ENCODE results near the gene KMO. TPM values are rescaled to one million over a fixed set of nuclear protein-coding genes. Genes with fewer than 3 reads are reported as not detected.

The KMO gene
- total RNA-seq, 1 donor from 2014 or later = 0.50 TPM

DNA sequence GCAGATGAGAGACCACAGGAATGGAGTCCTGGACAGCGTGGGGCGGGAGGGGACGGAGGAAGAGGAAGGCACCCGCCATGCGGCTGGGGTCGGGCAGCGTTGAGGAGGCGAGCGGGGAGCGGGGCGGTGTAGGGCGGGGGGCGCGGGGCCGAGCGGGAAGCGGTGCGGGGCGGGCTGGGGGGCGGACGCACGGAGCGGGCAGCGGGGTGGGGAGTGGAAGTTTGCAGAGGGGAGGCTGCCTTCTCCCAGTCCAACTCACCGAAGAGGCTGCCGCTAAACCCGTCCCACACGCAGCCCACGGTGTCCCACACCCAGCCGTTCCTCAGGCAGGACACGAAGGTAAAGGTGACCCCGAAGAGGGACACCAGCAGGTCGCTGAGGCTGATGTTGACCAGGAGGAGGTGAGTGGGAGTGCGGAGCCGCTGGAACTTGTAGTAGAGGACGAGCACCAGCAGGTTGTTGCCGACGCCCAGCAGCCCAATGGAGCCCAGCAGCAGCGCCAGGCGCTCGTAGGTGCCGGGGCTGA lies 107.5 kb downstream of the KMO start:
- Histone ChIP-seq H3K79me2 (ENCODE audit: insufficient read depth, low read length) (peaks cover 40% of the 10 kb centered on the region), H4K20me1 (ENCODE audit: insufficient read depth, low read length) (peaks cover 18% of the 10 kb centered on the region), H3K27me3 (ENCODE audit: insufficient read depth, low read length) (no peaks in the 10 kb centered on the region), H3K9ac (ENCODE audit: low read length) (peak overlapping the region; percentile 91), H2AFZ (ENCODE audit: low read depth, low read length) (peak overlapping the region; percentile 95), H3K4me2 (ENCODE audit: low read length) (peak overlapping the region; percentile 94), H3K4me3 (ENCODE audit: insufficient read depth, low read depth, low read length) (peak overlapping the region; percentile 96), H3K9me3 (ENCODE audit: insufficient read depth, low read depth, low read length) (no peaks in the 10 kb centered on the region), H3K36me3 (ENCODE audit: insufficient read depth, low read length) (peaks cover 6% of the 10 kb centered on the region), H3K27ac (ENCODE audit: low read depth, low read length) (peak overlapping the region; percentile 66), H3K4me1 (ENCODE audit: insufficient read depth, low read length) (peaks cover 16% of the 10 kb centered on the region)
- no peak for TF ChIP-seq EZH2 (IDR thresholded peaks at IDR 0.05; ENCODE audit: insufficient read depth, low read length)
- no peak for TF ChIP-seq CTCF (IDR thresholded peaks at IDR 0.05; ENCODE audit: insufficient read depth, low read depth, low read length)
- Mint-ChIP-seq H3K36me3 (ENCODE audit: low read depth, unreplicated experiment) (no peaks in the 10 kb centered on the region), H3K4me1 (ENCODE audit: low read depth, unreplicated experiment) (peaks cover 34% of the 10 kb centered on the region), H3K9me3 (ENCODE audit: unreplicated experiment) (peaks cover 2% of the 10 kb centered on the region), H3K27ac (ENCODE audit: unreplicated experiment) (peak overlapping the region; percentile 55), H3K4me3 (ENCODE audit: unreplicated experiment) (peak overlapping the region; percentile 93), H3K27me3 (ENCODE audit: low read depth, unreplicated experiment) (no peaks in the 10 kb centered on the region)
- FAIRE-seq (no peak), DNase-seq (ENCODE audit: low read depth) (peak; percentile 22)

DNA sequence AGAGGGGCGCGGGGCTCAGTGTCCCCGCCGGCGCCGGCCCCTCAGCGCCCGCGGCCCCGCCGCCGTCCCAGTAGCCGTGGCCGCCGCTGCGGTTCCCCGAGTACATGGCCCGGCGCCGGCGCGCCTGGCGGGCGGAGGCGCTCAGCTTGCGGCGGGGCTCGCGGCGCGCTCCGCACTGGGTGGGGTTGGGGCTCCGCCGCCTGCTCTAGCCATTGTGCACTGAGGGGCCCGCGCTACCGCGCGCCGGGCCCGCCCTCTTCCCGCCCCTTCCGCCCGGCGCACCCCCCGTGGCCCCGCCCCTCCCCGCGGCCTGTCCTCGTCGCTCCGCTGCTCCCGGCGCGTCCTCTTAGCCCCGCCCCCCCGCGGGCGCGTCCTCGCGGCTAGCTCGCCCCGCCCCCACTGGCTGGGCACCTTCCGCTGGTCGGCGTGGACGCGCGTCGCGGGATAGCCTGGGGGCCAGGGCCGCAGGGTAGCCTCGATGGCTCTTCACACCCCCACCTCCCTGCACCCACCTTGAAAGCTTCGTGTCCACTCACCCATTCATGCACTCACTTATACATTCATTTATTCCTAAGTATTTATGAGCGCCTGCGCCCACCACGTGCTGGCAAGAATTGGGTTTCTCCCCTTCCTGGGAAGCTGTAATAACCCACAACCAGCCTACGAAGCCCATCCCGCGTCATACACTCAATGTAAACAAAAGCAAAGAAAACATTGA lies 108.1 kb downstream of the KMO start, which contains the start of the genes CHML and OPN3:
TSS of gene CHML (minus strand) at position 221 of the 718 bp plus-strand sequence. CDS start 4,603 bp downstream, outside the sequence.
TSS of gene OPN3 (minus strand) at position 221 of the 718 bp plus-strand sequence. CDS start at position 106, 115 bp downstream.
- FAIRE-seq = no peak
- peaks cover 2% of the 10 kb centered on the region for H3K36me3 ChIP-seq (ENCODE audit: insufficient read depth, low read length)

More for the DNA sequence above, 108.1 kb downstream of the KMO start, which contains the start of the genes CHML and OPN3:
- TF ChIP-seq CTCF (IDR thresholded peaks at IDR 0.05; ENCODE audit: insufficient read depth, low read depth, low read length) (no peak), EZH2 (IDR thresholded peaks at IDR 0.05; ENCODE audit: insufficient read depth, low read length) (no peak)
- Histone ChIP-seq H3K27ac (ENCODE audit: low read depth, low read length) (peak within 1 kb of the TSS; percentile 66), H3K4me2 (ENCODE audit: low read length) (peak within 1 kb of the TSS; percentile 94), H4K20me1 (ENCODE audit: insufficient read depth, low read length) (peaks cover 18% of the 10 kb centered on the region), H3K4me3 (ENCODE audit: insufficient read depth, low read depth, low read length) (peak within 1 kb of the TSS; percentile 96), H3K9ac (ENCODE audit: low read length) (peak within 1 kb of the TSS; percentile 91), H3K4me1 (ENCODE audit: insufficient read depth, low read length) (peaks cover 16% of the 10 kb centered on the region), H2AFZ (ENCODE audit: low read depth, low read length) (peak within 1 kb of the TSS; percentile 95), H3K27me3 (ENCODE audit: insufficient read depth, low read length) (no peaks in the 10 kb centered on the region), H3K9me3 (ENCODE audit: insufficient read depth, low read depth, low read length) (no peaks in the 10 kb centered on the region), H3K79me2 (ENCODE audit: insufficient read depth, low read length) (peaks cover 40% of the 10 kb centered on the region)
- peak; percentile 67 for DNase-seq (ENCODE audit: low read depth)
- no peaks in the 10 kb centered on the region for H3K27me3 Mint-ChIP-seq (ENCODE audit: low read depth, unreplicated experiment)
- peak within 1 kb of the TSS; percentile 77 for H3K27ac Mint-ChIP-seq (ENCODE audit: unreplicated experiment)
- H3K4me3 Mint-ChIP-seq (ENCODE audit: unreplicated experiment) = peak within 1 kb of the TSS; percentile 93
- peaks cover 2% of the 10 kb centered on the region for H3K9me3 Mint-ChIP-seq (ENCODE audit: unreplicated experiment)
- no peaks in the 10 kb centered on the region for H3K36me3 Mint-ChIP-seq (ENCODE audit: low read depth, unreplicated experiment)
- peaks cover 34% of the 10 kb centered on the region for H3K4me1 Mint-ChIP-seq (ENCODE audit: low read depth, unreplicated experiment)

Measured in astrocyte (in vitro differentiated cells and primary cell).